Fibroblast of gingiva (primary cell): ENCODE results near the gene ST7.

Source experiments
- DNase-seq: peaks from one replicate; pipeline ENCODE4 v3.0.0-alpha.2; 2011; ENCODE audit warnings: low read depth

ST7 gene

GRCh38 chr7:117157241-117158209 lies 204.2 kb downstream of the ST7 start:
- DNase-seq = peak; percentile 92

DNA sequence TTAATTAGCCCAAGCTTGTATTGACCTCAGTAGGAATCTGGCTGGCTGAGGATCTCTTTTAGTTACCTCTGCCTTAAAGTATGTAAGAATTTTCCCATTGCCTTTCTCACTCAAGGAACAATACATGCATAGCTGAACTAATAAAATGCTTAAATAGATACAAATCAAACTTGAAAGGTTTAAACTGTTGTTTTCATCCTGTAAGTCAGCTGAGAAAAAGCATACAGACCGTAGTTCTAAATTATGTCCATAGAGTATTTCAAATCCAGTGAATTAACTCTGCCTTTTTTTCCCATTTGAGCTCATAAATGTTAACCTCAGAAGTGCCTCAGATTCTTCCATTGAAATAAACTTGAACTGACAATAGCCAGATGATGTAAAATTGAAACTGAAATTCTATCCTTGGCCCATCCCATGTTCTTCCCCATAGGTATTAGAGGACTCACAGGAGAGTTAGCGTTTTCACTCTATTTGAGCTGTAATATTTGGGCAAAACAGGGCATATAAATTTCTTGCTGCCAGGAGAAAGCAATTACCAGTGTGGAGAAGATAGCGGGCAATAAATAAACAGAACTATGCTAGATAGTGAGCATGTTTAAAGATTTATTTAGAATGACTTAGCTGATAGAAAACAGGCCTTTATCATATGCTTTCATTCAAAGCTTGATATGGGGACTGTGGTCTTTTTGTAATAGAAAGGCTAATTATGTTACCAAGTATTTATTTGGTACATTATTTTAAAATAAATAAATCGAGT lies 205.8 kb downstream of the ST7 start:
- DNase-seq = no peak

DNA sequence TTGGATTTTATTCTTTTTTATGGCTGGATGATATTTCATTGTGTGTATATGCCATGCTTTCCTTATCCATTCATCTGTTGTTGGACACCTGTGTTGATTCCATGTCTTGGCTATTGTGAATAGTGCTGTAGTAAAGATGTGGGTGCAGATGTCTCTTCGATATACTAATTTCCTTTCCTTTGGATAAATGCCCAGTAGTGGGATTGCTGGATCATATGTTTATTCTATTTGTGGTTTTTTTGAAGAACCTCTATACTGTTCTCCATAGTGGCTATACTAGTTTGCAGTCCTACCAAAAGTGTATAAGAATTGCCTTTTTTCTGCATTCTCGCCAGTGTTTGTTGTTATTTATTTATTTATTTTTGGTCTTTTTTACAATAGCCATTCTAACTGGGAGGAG lies 209.8 kb downstream of the ST7 start:
- DNase-seq = no peak

GRCh38 chr7:117164620-117165019 lies 211.3 kb downstream of the ST7 start:
- peak; percentile 46 for DNase-seq

DNA sequence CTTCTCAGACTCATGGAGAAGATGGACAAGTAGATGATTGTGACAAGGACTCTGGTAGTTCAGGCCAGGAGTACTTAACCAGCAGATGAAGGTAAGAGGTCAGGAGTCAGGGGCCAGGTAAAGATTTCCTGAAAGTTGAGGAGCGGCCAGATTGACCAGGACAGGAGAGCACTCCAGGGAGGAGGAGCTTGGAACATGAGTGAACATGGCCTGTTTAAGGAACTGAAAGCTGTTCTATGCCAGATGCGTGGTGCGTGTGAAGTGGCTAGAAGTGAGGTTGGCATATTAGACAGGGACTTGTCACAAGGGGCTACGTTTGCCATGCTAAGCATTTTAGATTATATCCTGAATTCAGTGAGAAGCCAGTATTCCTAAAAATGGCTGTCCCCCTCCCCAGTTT lies 212.4 kb downstream of the ST7 start:
- no peak for DNase-seq

DNA sequence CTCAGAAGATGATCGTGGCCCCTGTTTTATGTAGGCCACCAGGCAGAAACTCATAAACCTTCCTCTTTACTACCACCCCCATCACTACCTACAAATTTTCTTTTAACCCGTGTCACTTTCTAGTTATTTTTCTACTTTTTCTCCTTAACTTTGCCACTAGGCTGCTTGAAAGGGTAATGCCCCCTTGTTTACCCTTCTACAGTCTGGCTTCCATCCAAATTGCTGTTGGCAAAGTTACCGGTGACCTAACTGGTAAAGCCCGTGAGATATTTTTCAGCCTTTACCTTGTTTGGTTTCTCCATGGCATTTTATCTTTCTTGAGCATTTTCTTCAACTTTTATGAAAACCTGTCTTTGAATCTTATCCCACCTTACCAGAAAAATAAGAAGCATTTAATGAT lies 216.6 kb downstream of the ST7 start:
- DNase-seq = no peak

- DNase-seq = no peak
Measured at GRCh38 chr7:117171106-117171505, 217.8 kb downstream of the ST7 start.

- DNase-seq = no peak
Measured at GRCh38 chr7:117172283-117172682, 219.0 kb downstream of the ST7 start.

GRCh38 chr7:117173035-117173770 lies 219.9 kb downstream of the ST7 start:
- no peak for DNase-seq

- peak; percentile 47 for DNase-seq
Measured at GRCh38 chr7:117176206-117176605, 222.9 kb downstream of the ST7 start.

DNA sequence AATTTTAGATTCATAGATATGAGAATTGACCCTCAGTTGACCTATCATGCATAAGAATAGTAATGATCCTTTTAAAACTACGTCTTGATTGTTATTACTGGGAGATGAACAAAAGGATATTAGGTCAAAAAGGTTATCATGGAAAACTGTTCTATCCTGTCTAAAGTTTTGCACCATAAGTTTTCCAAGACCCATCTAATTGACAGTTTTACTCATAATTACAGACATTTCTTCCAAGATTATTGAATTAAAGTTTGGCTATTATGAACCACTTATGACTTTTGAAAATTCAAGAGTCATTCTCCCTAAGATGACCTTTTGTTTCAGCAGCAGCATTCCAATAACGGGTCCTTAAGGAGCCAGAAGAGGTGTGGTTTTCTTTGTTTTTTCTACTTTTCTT lies 225.3 kb downstream of the ST7 start:
- DNase-seq = no peak

DNA sequence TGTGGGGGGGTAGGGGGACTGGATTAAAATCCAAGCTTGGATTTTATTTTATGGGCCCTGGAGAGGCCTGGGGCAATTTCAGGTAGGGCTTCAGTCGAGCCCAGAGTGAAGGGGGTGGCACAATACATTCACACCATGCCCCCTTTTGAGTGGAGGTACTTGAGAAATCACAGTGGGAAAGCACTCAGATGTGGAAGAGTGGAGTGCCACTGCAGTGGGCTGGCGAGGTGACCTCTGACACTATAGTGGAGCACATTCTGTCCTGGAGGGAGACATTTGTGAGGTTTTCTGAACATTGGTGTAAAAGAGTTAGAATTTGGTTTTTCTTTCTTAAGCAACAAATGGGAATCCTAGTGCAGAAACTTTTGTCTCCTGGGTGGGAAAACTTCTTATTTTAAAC lies 226.4 kb downstream of the ST7 start:
- DNase-seq = no peak

- no peak for DNase-seq
Measured at GRCh38 chr7:117183729-117184128, 230.4 kb downstream of the ST7 start.

DNA sequence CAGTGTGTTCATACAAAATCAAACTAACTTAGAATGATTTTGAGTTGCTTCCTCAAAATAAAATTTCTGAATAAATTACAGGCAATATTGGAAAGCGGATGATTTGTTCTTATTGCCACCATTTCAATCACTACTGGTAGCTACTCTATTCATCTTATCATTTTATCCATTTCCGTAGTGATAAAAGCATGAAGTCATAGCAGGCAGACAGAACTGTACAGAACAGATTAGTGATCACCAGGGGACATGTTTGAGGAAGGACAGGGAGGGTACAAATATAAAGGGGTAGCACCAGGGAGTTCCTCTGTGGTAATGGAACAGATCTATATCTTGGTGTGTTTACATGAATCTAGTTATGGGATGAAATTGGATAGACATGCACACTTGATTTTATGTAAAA lies 231.1 kb downstream of the ST7 start:
- no peak for DNase-seq

DNA sequence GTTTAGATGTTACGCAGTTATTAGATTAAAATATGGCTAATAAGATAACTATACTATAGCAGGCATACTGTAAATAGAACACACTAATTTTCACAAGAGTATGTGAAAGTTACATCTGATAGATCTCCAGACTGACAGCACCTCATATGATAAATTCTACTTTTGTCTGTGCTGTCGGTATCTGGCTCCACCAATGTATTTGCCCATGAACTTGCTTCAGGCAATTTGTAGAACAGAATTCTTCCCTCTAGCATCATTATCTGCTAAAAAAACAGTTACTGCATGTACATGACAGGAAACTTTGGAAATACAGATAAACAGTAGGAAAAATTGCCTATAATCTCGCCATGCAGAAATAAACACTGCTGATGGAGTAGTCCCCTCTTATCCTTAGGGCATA lies 231.8 kb downstream of the ST7 start:
- no peak for DNase-seq

DNA sequence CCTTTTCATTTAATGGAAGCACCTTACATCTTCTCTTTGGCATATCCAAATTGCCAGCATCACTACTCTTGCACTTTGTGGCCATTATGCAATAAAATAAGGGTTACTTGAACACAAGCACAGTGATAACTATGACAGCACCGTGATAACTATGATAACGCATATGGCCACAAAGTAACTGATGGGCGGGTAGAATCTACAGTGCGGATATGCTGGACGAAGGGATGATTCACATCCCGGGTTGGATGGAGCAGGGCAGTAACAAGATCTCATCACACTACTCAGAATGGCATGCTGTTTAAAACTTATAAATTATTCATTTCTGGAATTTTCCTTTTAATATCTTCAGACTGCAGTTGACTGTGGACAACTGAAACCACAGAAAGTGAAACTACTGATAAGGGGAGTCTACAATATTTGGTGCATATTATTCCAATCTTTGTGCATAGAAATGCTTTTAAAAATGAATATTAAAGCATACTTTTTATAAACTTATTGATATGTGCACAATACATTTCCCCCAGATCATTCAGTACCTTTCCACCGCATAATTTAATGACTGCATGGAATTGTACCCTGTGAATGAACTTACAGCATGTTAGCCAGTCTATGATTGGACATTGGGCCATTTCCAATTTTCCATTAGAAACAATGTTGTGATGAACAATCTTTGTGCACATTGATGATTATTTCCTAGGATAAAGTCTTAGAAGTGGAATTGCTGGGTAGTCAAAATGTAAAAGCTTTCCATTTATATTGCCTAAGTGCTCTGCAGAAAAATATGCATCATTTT lies 233.1 kb downstream of the ST7 start:
- DNase-seq = peak; percentile 14

DNA sequence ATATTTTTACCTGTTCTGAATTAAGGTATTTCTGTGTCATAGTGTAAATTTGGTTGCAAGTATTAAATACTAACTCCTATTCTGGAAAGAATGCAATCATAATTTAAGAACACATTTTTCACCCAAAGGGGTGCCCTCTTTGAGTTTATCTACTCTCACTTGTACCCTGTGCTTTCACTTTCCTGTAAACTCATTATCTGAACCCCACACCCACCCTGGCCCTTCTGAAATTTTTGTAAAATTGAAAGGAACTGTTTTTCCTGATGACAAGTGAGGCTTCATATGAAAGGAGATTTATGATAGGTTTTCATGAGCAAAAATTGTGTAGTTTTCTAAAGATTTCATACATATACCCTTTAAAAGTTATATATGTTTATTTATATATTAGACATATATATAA lies 235.1 kb downstream of the ST7 start:
- no peak for DNase-seq

DNA sequence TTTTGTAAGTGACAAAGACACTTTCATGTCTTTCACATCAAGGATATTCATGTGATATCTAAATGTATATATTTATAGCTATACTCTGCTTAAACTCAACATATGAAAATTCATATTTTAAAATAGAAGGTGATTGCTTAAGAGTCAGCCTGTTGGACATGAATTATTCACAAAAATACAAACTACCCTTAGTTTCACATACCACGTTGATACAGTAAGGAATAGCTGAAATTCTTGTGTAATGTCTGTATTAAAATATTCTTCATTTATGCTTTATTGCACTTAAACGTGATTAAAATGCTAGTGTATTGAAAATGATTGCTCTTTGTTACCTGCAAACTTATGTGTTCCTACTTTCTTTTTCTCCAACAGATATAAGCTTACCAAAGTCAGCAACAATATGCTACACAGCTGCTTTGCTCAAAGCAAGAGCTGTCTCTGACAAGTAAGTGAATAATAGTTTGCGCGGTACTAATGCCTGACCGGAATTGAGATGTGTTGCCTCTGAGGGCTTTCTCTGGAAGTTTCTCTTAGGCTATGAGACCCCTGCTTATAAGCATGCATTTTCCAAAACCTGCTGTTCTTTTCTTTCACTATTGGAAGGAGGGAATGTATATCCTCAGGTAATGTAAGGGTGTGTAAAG lies 235.8 kb downstream of the ST7 start:
- no peak for DNase-seq

DNA sequence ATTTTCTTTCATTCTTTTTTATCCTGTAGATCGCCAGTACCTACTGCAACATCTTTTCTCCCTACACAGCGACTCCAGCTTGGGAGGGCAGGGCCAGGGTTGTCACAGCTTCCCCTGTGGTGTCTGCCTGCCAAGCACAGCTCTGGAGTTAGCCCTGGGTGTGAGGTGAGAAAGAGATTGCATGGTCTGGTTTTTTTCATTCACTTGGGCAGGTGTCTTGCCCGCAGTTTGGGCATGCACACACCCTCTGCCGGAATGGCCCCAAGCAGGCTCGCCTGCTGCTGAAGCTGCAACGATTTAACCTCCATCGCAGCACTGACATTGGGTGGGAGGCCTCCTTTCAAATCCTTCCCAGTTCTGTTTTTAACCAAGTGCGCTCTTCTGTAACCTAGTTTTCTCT lies 236.8 kb downstream of the ST7 start:
- DNase-seq = no peak

- no peak for DNase-seq
Measured at GRCh38 chr7:117190746-117191435, 237.6 kb downstream of the ST7 start.

DNA sequence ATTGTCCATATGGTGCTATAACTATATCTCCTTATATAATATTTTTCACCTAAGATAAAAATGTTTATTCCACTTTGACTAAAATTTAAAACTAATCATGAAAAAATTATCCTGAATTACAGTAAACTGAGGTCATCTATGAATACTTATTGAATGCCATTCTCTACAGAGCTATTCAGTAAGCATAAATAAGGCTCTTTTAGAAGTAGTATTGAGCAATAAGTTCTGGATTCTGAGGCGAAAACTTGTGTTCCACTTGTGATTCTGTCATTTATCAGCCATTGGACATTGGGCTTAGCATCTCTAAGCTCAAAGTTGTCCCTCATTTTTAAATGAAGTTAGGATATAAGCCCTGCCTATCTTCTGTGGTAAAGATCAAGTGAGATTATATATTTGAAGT lies 238.8 kb downstream of the ST7 start:
- DNase-seq = no peak
